Progenitor cell of endocrine pancreas (in vitro differentiated cells): Measurements from ENCODE around the gene CENPP. TPM values are rescaled to one million over a fixed set of nuclear protein-coding genes. Genes with fewer than 3 reads are reported as not detected.

Experiments
- DNase-seq: peaks from one replicate; pipeline ENCODE4 v3.0.0; 2021; ENCODE audit warnings: low spot score; ENCODE audit not compliant: unreplicated experiment
- H3K27ac Mint-ChIP-seq: 2 replicates; pipeline ENCODE4 v1.8.0; 2021; ENCODE audit warnings: mild to moderate bottlenecking, moderate library complexity, mixed read lengths
- H3K27me3 Mint-ChIP-seq: 2 replicates; pipeline ENCODE4 v1.8.0; 2021; ENCODE audit warnings: mixed read lengths
- H3K36me3 Mint-ChIP-seq: 2 replicates; pipeline ENCODE4 v1.8.0; 2022; ENCODE audit warnings: mixed read lengths; ENCODE audit not compliant: insufficient read depth
- H3K4me1 Mint-ChIP-seq: 2 replicates; pipeline ENCODE4 v1.8.0; 2021; ENCODE audit warnings: low read depth, mixed read lengths
- H3K4me3 Mint-ChIP-seq: 2 replicates; pipeline ENCODE4 v1.8.0; 2021; ENCODE audit warnings: low read depth, mild to moderate bottlenecking, moderate library complexity, mixed read lengths
- H3K9me3 Mint-ChIP-seq: 2 replicates; pipeline ENCODE4 v1.8.0; 2021; ENCODE audit warnings: low read depth, mixed read lengths
- total RNA-seq: library from RNA; stranded (reverse); gene quantifications from 2 replicates; pipeline ENCODE4 v1.2.1, GENCODE V29; 2021
- TF ChIP-seq, protein P1 (sequence below): fragments of 200-600 bp; sonication (generic); IDR thresholded peaks from one replicate; pipeline ENCODE4 v1.5.0; 2021; ENCODE audit warnings: antibody characterized with exemption, mild to moderate bottlenecking; ENCODE audit not compliant: unreplicated experiment

The CENPP gene
- total RNA-seq, 1 donor from 2014 or later = 5.0 TPM

GRCh38 chr9:92631452-92632343 is 305.9 kb downstream of the CENPP start:
- Mint-ChIP-seq H3K27ac (no peak overlapping the region), H3K9me3 (peaks cover 4% of the 10 kb centered on the region), H3K27me3 (no peaks in the 10 kb centered on the region), H3K4me1 (no peaks in the 10 kb centered on the region), H3K4me3 (no peak overlapping the region), H3K36me3 (peaks cover 20% of the 10 kb centered on the region)
- TF ChIP-seq, protein P1, sequence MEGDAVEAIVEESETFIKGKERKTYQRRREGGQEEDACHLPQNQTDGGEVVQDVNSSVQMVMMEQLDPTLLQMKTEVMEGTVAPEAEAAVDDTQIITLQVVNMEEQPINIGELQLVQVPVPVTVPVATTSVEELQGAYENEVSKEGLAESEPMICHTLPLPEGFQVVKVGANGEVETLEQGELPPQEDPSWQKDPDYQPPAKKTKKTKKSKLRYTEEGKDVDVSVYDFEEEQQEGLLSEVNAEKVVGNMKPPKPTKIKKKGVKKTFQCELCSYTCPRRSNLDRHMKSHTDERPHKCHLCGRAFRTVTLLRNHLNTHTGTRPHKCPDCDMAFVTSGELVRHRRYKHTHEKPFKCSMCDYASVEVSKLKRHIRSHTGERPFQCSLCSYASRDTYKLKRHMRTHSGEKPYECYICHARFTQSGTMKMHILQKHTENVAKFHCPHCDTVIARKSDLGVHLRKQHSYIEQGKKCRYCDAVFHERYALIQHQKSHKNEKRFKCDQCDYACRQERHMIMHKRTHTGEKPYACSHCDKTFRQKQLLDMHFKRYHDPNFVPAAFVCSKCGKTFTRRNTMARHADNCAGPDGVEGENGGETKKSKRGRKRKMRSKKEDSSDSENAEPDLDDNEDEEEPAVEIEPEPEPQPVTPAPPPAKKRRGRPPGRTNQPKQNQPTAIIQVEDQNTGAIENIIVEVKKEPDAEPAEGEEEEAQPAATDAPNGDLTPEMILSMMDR = no peak
- no peak for DNase-seq

- Mint-ChIP-seq H3K27ac (no peak overlapping the region), H3K27me3 (no peaks in the 10 kb centered on the region), H3K9me3 (peaks cover 4% of the 10 kb centered on the region), H3K4me3 (no peak overlapping the region), H3K4me1 (no peaks in the 10 kb centered on the region), H3K36me3 (peaks cover 20% of the 10 kb centered on the region)
- TF ChIP-seq, protein P1 = no peak
- no peak for DNase-seq
Observed at GRCh38 chr9:92632641-92633040, 306.9 kb downstream of the CENPP start.

DNA sequence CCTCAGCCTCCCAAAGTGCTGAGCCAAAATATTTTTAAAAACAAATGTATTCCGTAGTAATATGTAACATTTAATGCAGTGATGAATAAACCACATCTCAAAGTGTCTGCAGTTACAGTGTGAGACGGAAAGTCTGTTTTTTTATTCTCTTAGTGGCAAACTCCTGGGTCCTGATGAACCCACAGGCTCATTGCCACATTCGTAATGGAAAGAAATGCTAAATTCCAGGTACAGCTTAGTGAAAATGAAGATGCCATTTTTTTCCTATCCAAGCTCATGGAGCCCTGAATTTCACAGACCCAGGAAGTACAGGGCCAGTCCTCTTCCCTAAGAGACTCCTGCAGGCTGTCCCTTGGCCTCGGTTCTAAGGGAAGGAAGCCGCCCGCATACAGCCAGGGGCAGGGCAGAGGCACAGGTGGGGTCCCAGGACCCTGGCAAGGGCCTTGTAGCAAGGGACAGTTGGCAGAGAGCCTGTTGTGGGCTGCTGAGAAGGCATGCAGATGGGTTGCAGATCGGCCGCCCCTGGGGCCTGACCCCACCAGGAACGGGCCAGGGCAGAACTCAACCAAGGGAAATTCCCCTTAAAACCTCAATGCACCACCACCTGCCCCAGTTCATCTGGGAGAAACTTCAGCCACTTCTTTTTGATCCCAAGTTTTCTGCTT is 308.0 kb downstream of the CENPP start:
- H3K27ac Mint-ChIP-seq = no peak overlapping the region
- TF ChIP-seq, protein P1 = no peak
- no peak overlapping the region for H3K4me3 Mint-ChIP-seq
- H3K4me1 Mint-ChIP-seq = no peaks in the 10 kb centered on the region
- H3K9me3 Mint-ChIP-seq = peaks cover 4% of the 10 kb centered on the region
- DNase-seq = no peak
- H3K36me3 Mint-ChIP-seq = peaks cover 17% of the 10 kb centered on the region
- H3K27me3 Mint-ChIP-seq = no peaks in the 10 kb centered on the region

DNA sequence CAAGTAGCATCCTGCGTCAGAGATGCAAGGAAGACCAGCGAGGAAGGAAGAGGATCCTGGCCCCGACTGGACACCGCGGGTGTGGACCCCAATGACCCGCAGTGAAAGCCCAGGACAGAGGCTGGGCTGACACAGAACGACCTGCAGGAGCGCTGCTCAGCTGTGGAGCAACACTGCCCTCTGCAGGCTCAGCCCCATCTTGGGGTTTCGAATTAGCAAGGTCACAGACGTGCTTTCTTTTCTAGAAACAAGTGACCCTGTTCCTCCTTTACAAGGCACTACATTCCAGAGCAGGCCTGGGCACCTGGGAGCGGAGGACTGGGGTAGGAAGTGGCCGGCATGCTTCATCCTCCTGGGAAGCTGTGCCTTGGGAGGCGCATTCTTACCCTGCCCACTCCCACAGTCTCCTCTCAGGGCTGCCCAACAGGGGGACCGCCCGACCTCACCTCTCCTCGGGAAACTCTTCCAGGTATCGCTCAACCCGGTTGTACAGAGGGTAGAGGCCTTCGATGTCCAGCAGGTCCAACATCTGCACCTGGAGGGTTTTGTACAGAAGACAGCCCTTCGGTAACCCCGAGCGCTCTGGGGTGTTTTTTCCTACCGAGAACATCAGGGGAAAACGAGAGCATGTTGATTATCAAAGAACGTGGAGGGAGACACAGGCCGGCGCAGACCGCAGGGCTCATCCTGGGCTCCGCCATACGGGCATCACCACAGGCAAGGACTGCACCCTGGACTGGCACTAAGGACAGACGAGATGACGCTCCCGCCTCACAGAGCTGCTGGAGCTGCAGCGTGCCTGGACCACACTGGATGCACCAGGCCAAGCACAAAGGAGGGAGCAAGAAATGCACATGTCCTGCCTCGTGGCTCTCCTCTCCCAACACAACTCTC is 309.2 kb downstream of the CENPP start:
- Mint-ChIP-seq H3K36me3 (peaks cover 12% of the 10 kb centered on the region), H3K27ac (no peak overlapping the region), H3K4me3 (no peak overlapping the region), H3K27me3 (no peaks in the 10 kb centered on the region), H3K4me1 (no peaks in the 10 kb centered on the region), H3K9me3 (peaks cover under 1% of the 10 kb centered on the region)
- TF ChIP-seq, protein P1 = peak; percentile 98
- DNase-seq = peak; percentile 76

DNA sequence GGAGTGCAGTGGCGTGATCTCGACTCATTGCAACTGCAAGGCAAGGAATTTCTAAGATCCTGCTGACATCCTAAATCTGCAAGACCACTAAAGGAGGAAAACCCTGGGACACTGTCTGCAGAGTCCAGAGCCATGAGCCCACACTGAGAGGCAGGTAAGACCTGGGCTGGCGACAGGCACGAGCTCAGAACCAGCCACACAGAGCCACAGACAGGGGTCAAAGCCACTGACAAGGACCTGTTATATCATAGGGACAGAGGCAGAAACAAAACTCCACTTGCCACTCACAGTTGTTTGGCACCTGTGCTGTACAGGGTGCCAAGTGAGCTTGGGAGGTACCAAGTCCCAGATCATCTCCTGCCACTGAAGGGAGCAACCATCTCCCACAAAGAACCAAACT is 310.0 kb downstream of the CENPP start:
- no peak for DNase-seq

More for the DNA sequence above, 310.0 kb downstream of the CENPP start:
- Mint-ChIP-seq H3K36me3 (peaks cover 10% of the 10 kb centered on the region), H3K4me3 (no peak overlapping the region), H3K27me3 (no peaks in the 10 kb centered on the region), H3K9me3 (no peaks in the 10 kb centered on the region), H3K27ac (no peak overlapping the region), H3K4me1 (no peaks in the 10 kb centered on the region)
- TF ChIP-seq, protein P1 = no peak
